Measurements from ENCODE around the gene IQSEC1.

- TF ChIP-seq REST (IDR thresholded peaks at IDR 0.05; ENCODE audit: low read depth) (no peak), EP300 (IDR thresholded peaks at IDR 0.05; ENCODE audit: borderline replicate concordance) (no peak), RAD21 (IDR thresholded peaks at IDR 0.05; ENCODE audit: low read depth) (no peak), USF1 (IDR thresholded peaks at IDR 0.05) (no peak), CREB1 (IDR thresholded peaks at IDR 0.05; ENCODE audit: low read depth) (no peak), TEAD4 (IDR thresholded peaks at IDR 0.05) (no peak), ZBTB7A (IDR thresholded peaks at IDR 0.05; ENCODE audit: low read depth) (no peak), TAF1 (IDR thresholded peaks at IDR 0.05; ENCODE audit: low read depth) (no peak), YY1 (IDR thresholded peaks at IDR 0.05; ENCODE audit: low read depth) (no peak), NFIC (IDR thresholded peaks at IDR 0.05) (no peak), MAX (IDR thresholded peaks at IDR 0.05) (no peak), TCF12 (IDR thresholded peaks at IDR 0.05; ENCODE audit: low read depth) (no peak), CEBPB (IDR thresholded peaks at IDR 0.05) (no peak)
These were observed 87.2 kb downstream of the IQSEC1 start for GRCh38 chr3:12986031-12986430.

Data from Ishikawa (cell line).